Activated CD8-positive, alpha-beta memory T cell treated with anti-CD3 and anti-CD28 coated beads, Interleukin-2, amount 50 U/mL, for 1 hour (primary cell): Measurements from ENCODE around the gene APLF.
"Not testable (repeated sequence)": the region's sequence is repeated elsewhere in the genome, so short reads cannot be mapped to it uniquely, and the experiment has no call there.

ENCODE experiments used
- DNase-seq: peaks from one replicate; pipeline ENCODE4 v3.0.0-alpha.2; 2020; ENCODE audit errors: extremely low read depth

The APLF gene

GRCh38 chr2:68475576-68475975 is 8.2 kb downstream of the APLF start:
- DNase-seq, result no peak

GRCh38 chr2:68476454-68476853 is 9.1 kb downstream of the APLF start:
- no peak for DNase-seq

GRCh38 chr2:68478688-68479087 is 11.3 kb downstream of the APLF start:
- DNase-seq, result no peak

GRCh38 chr2:68482296-68482820 is 15.0 kb downstream of the APLF start:
- no peak for DNase-seq

DNA sequence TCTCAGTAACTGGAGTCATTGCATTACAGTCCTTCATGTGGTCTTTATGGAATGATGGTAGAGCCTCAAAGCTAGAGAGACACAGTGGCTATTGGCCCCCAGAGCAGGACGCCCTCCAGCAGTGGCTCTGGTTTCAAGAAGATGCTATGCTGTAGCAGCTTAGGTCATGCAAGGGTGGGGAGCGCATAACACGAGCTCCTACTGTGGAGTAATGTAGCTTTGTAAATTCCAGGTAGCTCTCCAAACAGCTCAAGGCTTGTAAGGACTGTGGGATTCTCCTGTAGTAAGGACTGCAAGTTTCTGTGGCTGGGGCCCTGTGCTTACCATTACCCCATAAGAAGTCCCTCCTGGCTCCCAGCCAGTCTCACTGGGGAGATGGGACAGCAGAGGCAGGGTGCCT is 15.6 kb downstream of the APLF start:
- no peak for DNase-seq

- DNase-seq, result no peak
Measured at GRCh38 chr2:68487773-68488355, 20.5 kb downstream of the APLF start.

GRCh38 chr2:68488605-68489004 is 21.2 kb downstream of the APLF start:
- DNase-seq, result not testable (repeated sequence)

DNA sequence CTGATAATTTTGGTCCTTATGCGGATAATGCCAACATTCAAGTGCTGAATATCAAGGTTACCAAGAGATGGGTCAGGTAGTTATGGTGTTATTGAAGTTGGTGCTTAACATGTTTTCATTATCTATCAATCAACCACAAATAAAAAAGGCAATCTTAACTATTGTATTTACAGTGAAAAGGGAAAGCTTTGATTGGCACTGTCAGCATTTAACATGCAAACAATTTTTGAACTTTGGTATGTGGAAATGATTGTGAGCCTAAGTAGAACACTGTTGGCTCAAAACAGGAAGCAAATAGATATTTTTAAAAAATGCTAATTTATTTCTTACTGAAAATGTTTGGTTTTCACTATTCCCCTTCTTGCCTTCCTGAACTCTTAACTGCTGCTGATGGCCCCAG is 21.9 kb downstream of the APLF start:
- DNase-seq, result no peak

GRCh38 chr2:68491582-68491981 is 24.2 kb downstream of the APLF start:
- no peak for DNase-seq

GRCh38 chr2:68499133-68499532 is 31.7 kb downstream of the APLF start:
- DNase-seq, result no peak

DNA sequence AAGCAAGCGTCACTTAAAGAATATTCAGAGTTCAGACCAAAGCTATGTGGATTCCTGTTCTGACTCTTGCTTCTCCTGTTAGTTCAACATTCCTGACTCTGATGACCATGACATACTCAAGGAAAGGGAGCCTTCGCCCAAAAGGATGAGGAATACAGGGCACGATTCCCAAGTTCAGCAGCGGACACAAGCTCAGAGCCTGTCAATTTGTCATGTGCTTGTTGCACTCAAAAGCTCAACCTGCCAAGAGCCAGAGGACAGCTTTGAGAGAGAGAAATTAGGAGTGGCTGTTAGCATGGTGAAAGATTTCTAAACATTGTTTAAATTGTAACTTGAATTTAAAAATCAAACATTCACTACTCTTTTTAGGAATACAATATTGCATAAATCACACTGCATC is 33.3 kb downstream of the APLF start:
- no peak for DNase-seq

GRCh38 chr2:68501768-68502167 is 34.4 kb downstream of the APLF start:
- DNase-seq, result no peak

GRCh38 chr2:68505603-68506159 is 38.3 kb downstream of the APLF start:
- no peak for DNase-seq

DNA sequence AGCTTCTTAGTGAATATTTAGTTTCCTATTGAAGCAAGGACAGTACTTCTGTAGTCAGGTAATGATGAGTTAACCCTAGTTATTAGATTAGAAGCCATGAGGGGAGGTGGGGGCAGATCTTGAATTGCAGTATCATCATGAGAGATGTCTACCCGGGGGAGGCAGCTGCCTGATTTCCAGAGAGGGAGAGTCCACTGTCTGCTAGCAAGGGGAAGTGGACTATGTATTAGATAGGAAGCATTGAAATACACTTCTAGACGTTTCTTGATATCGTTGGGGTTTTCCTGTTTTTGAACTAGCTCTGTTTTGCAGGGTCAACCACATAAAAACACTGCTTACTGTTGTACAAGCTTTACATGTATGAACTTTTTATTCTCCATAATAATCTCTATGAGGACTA is 38.8 kb downstream of the APLF start:
- no peak for DNase-seq

DNA sequence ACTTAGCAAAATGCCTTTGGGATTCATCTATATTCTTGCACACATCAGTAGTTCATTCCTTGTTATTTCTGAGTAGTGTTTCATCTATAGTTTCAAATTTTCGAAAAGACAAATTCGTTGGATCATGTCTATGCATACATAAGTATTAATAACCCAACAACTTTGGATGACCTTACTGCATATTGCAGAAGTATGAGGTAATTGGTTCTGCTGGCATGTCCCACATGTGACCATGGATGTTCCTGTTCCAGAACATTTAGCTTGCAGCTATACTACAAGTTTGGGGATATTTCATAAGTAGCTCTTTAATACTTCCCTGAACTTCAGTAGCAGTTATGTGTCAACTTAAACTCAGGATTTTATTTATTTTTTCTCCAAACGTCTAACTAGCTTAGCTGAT is 44.9 kb downstream of the APLF start:
- no peak for DNase-seq

DNA sequence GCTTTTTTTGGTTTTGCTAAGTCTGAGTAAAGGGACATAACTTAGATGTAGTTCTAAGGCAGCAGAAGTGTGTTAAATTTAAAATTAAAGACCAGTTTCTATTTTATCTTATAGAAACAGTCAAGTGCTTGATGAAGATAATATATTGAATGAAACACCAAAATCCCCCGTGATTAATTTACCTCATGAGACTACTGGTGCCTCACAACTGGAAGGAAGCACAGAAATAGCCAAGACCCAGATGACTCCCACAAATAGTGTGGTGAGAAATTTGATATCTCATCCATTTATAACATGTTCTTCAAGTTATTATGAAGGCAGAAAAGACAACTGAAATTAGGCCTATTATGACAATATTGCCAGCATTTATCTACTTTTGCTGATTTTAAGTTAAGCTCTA is 45.6 kb downstream of the APLF start:
- DNase-seq, result no peak

DNA sequence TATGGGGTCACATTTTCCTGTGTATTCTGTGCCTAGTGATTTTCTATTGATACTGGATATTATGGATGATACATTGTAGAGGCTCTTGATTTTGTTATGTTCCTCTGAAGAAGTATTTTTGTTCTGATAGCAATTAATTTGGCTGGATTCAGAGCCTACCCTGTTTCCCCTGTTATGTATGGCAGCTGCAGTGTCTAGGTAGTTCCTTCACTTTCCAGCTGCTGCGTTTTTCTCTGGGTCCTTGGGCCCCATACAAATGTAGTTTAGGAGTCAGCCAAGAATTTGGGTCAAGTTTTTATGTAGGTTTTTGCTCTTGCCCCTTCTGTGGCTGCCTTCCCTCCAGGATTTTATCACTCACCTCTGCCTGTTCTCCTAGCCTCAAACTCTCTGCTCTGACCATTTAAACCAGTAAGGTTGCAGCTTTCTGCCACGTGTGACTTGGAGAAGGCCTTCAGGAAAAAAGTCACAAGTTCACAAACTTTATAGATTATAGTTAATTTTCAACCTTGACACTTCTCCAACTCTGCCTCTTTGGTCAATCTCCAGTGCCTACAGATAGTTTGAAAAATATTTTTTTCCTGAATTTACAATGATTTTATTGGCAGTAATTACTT is 47.0 kb downstream of the APLF start:
- no peak for DNase-seq

DNA sequence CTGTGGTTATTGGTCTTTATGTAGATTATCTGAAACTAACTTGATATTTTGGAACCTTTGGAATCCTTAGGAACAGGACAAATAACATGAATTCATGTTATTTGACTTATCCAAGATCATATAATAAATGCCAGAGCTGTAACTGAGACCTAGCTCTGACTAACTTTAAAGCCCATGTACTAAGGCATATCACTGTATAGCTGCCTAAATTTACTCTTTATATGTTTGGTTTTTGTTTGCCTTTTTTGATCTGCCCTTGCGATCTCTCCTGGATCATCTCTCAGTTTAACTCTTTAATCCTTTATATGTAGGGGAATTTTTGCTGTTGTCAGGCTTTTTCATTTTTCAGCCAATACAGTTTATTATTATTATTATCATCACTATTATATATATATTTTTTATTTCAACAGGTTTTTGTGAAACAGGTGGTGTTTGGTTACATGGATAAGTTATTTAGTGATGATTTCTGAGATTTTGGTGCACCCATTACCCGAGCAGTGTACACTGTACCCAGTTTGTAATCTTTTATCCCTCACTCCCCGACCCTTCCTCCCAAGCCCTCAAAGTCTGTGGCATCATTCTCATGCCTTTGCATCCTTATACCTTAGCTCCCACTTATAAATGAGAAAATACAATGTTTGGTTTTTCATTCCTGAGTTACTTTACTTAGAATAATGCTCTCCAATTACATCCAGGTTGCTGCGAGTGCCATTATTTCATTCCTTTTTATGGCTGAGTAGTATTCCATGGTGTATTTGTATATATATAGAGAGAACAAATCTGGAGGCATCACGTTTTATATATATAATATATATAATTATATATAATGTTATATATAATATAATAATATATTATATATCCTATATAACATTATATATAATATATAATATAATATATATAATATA is 48.9 kb downstream of the APLF start:
- DNase-seq, result no peak

- DNase-seq, result no peak
Measured at GRCh38 chr2:68519236-68519635, 51.9 kb downstream of the APLF start.

GRCh38 chr2:68521037-68521436 is 53.7 kb downstream of the APLF start:
- no peak for DNase-seq

DNA sequence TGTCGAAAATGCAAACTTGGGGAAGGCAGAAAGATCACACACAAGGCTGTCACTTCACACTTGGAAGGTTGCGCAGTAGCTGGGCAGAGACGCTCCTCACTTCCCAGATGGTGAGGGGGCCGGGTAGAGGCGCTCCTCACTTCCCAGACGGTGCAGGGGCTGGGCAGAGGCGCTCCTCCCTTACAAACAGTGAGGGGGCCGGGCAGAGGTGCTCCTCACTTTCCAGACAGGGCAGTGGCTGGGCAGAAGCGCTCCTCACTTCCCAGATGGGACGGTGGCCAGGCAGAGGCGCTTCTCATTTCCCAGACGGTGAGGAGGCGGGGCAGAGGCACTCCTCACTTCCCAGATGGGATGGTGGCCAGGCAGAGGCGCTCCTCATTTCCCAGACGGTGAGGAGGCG is 59.6 kb downstream of the APLF start:
- not testable (repeated sequence) for DNase-seq

GRCh38 chr2:68527343-68528081 is 60.1 kb downstream of the APLF start:
- DNase-seq, result not testable (repeated sequence)
